Mesenchymal stem cell (in vitro differentiated cells and primary cell): ENCODE data around the gene VWA5B1.

Source experiments
- DNase-seq: peaks from one replicate; pipeline ENCODE4 v3.0.0-alpha.2; 2013
- H2AFZ ChIP-seq: one replicate; pipeline ENCODE4 v1.6.1; 2013; ENCODE audit warnings: low read depth, mild to moderate bottlenecking, control low read depth, inconsistent platforms, low read length, moderate library complexity
- H2AK5ac ChIP-seq: 2 replicates; pipeline ENCODE4 v1.6.1; 2013; ENCODE audit warnings: low read length, moderate library complexity, mild to moderate bottlenecking, inconsistent platforms; ENCODE audit not compliant: severe bottlenecking
- H2BK120ac ChIP-seq: one replicate; pipeline ENCODE4 v1.6.1; 2013; ENCODE audit warnings: low read depth, mild to moderate bottlenecking, inconsistent platforms, low read length, moderate library complexity
- H2BK12ac ChIP-seq, 2 experiments: one replicate each; pipeline ENCODE4 v1.6.1; 2013; ENCODE audit warnings: inconsistent platforms in 2 of 2, low read length in 2 of 2, mild to moderate bottlenecking in 2 of 2, moderate library complexity in 2 of 2, control low read depth in 1 of 2
- H2BK15ac ChIP-seq: one replicate; pipeline ENCODE4 v1.6.1; 2013; ENCODE audit warnings: mild to moderate bottlenecking, low read depth, inconsistent platforms; ENCODE audit not compliant: poor library complexity, severe bottlenecking
- H2BK5ac ChIP-seq: 2 replicates; pipeline ENCODE4 v1.6.1; 2013; ENCODE audit warnings: low read depth, mild to moderate bottlenecking, low read length, control low read depth, inconsistent platforms; ENCODE audit not compliant: poor library complexity, severe bottlenecking
- H3K14ac ChIP-seq, 2 experiments: one replicate each; pipeline ENCODE4 v1.6.1; 2013; ENCODE audit warnings: inconsistent platforms in 2 of 2, low read length in 2 of 2, control low read depth in 1 of 2, mild to moderate bottlenecking in 1 of 2, moderate library complexity in 1 of 2
- H3K18ac ChIP-seq, 2 experiments: one replicate each; pipeline ENCODE4 v1.6.1; 2013; ENCODE audit warnings: inconsistent platforms in 2 of 2, low read length in 2 of 2, control low read depth in 1 of 2, low read depth in 1 of 2, mild to moderate bottlenecking in 1 of 2
- H3K23ac ChIP-seq, 2 experiments: one replicate each; pipeline ENCODE4 v1.6.1; 2013; ENCODE audit warnings: inconsistent platforms in 2 of 2, low read length in 2 of 2, mild to moderate bottlenecking in 2 of 2, moderate library complexity in 2 of 2, control low read depth in 1 of 2
- H3K27ac ChIP-seq: 2 replicates; pipeline ENCODE4 v1.5.1; 2013; ENCODE audit warnings: mild to moderate bottlenecking, moderate library complexity, low read length, control low read depth, inconsistent platforms; ENCODE audit not compliant: poor library complexity, severe bottlenecking
- H3K27me3 ChIP-seq, 2 experiments: 2 replicates each; pipeline versions ENCODE4 v1.6.1 to v1.7.0; 2013; ENCODE audit warnings: low read length in 2 of 2, mild to moderate bottlenecking in 2 of 2, moderate library complexity in 2 of 2, control low read depth in 1 of 2, inconsistent platforms in 1 of 2; ENCODE audit not compliant: control insufficient read depth in 1 of 2, insufficient read depth in 1 of 2
- H3K36me3 ChIP-seq, 2 experiments: 2 replicates each; pipeline versions ENCODE4 v1.6.1 to v1.7.0; 2013; ENCODE audit warnings: low read length in 2 of 2, control low read depth in 1 of 2, inconsistent platforms in 1 of 2, low read depth in 1 of 2, mild to moderate bottlenecking in 1 of 2; ENCODE audit not compliant: insufficient read depth in 2 of 2, control insufficient read depth in 1 of 2
- H3K4ac ChIP-seq, 2 experiments: one replicate each; pipeline ENCODE4 v1.6.1; 2013; ENCODE audit warnings: inconsistent platforms in 2 of 2, low read length in 2 of 2, mild to moderate bottlenecking in 2 of 2, moderate library complexity in 2 of 2, control low read depth in 1 of 2, low read depth in 1 of 2
- H3K4me1 ChIP-seq: 2 replicates; pipeline ENCODE4 v1.6.1; 2013; ENCODE audit warnings: low read depth, low read length, control low read depth; ENCODE audit not compliant: control insufficient read depth, insufficient read depth
- H3K4me2 ChIP-seq: 2 replicates; pipeline ENCODE4 v1.6.1; 2013; ENCODE audit warnings: low read length, mild to moderate bottlenecking, inconsistent platforms; ENCODE audit not compliant: poor library complexity, severe bottlenecking
- H3K4me3 ChIP-seq, 2 experiments: 2 replicates each; pipeline versions ENCODE4 v1.5.1 to v1.7.0; 2013; ENCODE audit warnings: low read length in 2 of 2, mild to moderate bottlenecking in 2 of 2, control low read depth in 1 of 2, low read depth in 1 of 2; ENCODE audit not compliant: insufficient read depth in 1 of 2
- H3K79me1 ChIP-seq: replicated peaks from 2 replicates; pipeline ENCODE4 v1.6.1; 2013; ENCODE audit warnings: mild to moderate bottlenecking, control low read depth, low read length, inconsistent platforms; ENCODE audit not compliant: poor library complexity, severe bottlenecking
- H3K9ac ChIP-seq: 2 replicates; pipeline ENCODE4 v1.7.0; 2013; ENCODE audit warnings: mild to moderate bottlenecking, low read length, moderate library complexity
- H3K9me3 ChIP-seq: 2 replicates; pipeline ENCODE4 v1.7.0; 2013; ENCODE audit warnings: mild to moderate bottlenecking, low read length; ENCODE audit not compliant: control insufficient read depth
- H4K8ac ChIP-seq: one replicate; pipeline ENCODE4 v1.6.1; 2013; ENCODE audit warnings: inconsistent platforms, mild to moderate bottlenecking, low read length, moderate library complexity
- H4K91ac ChIP-seq: one replicate; pipeline ENCODE4 v1.6.1; 2013; ENCODE audit warnings: mild to moderate bottlenecking, low read length, inconsistent platforms
- WGBS: methylation state at CpG from one replicate; pipeline ENCODE4 v1.1.7; 2013; ENCODE audit warnings: mixed read lengths; 5-methylcytosine and 5-hydroxymethylcytosine counted together

The VWA5B1 gene

DNA sequence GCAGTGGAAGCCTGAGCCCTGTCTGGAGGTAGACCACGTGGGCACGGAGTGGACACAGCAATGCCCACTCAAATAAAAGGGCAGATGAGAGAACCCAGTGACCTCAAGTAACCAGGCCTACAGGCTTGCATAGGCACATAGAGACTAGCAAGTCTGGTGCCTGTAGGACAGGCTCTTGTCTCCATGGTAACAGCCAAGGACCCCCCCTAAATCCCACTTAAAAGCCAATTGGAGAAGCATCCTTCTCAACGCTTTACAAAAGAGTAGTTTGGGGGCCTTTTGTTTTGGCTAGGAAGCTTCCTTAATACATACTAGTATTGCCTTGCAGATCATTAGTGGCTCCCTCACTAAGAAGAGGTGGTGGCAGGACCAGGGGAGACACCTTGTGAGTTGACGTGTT is 63.9 kb downstream of the VWA5B1 start:
- H3K36me3 ChIP-seq: no peaks in the 10 kb centered on the region
- no peak overlapping the region for H3K27ac ChIP-seq
- H3K9me3 ChIP-seq: no peaks in the 10 kb centered on the region
- H2AFZ ChIP-seq: no peak overlapping the region
- no peak overlapping the region for H2AK5ac ChIP-seq
- no peak overlapping the region for H3K14ac ChIP-seq
- H3K4me1 ChIP-seq: peaks cover 5% of the 10 kb centered on the region
- H2BK120ac ChIP-seq: no peak overlapping the region
- no peak overlapping the region for H3K4me3 ChIP-seq
- H3K4me2 ChIP-seq: no peak overlapping the region
- no peak overlapping the region for H4K8ac ChIP-seq
- no peak for DNase-seq
- WGBS: 72% methylated on average over 3 of the region's 4 CpGs
- H4K91ac ChIP-seq: no peak overlapping the region
- H3K27me3 ChIP-seq: peaks cover 54 to 70% of the 10 kb centered on the region in 2 experiments
- H2BK15ac ChIP-seq: no peak overlapping the region
- H3K23ac ChIP-seq: no peak overlapping the region
- no peak overlapping the region for H3K18ac ChIP-seq
- H3K9ac ChIP-seq: no peak overlapping the region
- no peaks in the 10 kb centered on the region for H3K79me1 ChIP-seq
- no peak overlapping the region for H2BK5ac ChIP-seq
- H3K4ac ChIP-seq: no peak overlapping the region
- no peak overlapping the region for H2BK12ac ChIP-seq

DNA sequence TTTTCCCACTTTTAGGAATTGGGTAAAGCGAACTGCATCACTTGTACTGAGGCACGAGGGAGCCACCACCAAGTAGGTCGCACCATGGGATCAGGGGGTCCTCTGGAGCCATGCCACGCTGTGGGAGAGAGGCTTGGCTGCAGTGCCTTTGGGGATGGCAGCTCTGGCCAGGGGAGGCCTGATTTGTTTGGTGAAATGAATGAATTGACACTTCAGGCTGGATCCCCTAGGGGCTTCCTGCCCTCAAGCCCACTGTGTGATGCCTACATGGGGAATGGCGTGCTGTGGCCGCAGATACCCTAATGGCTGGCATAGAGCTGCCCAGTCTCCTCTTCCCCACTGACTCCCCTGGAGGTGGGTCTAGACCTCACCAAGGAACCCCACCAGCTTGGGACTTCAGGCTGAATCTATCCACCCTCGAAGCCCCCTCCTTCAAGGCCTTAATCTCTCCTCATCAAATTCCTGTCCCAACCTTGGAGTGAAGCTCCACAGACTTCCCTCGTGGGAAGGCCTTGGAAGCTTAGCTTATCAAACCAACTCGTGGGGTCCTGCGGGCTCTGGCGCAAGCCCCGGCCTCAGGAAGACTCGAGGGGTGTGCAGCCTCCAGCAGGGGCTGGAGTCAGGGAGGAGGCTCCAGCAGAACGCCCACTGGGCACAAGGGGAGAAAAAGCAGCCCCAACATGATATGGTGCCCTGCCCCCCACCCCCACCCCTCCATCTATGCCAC is 64.6 kb downstream of the VWA5B1 start:
- Histone ChIP-seq H2BK5ac (no peak overlapping the region), H3K79me1 (no peaks in the 10 kb centered on the region), H3K4me2 (no peak overlapping the region), H3K27ac (no peak overlapping the region), H2BK12ac (no peak overlapping the region), H3K23ac (no peak overlapping the region), H3K18ac (no peak overlapping the region), H3K36me3 (no peaks in the 10 kb centered on the region), H2BK120ac (no peak overlapping the region), H2AFZ (no peak overlapping the region), H4K91ac (no peak overlapping the region), H3K4ac (no peak overlapping the region), H3K9me3 (no peaks in the 10 kb centered on the region), H4K8ac (no peak overlapping the region), H3K14ac (no peak overlapping the region), H3K9ac (no peak overlapping the region), H3K4me1 (peaks cover 5% of the 10 kb centered on the region), H2AK5ac (no peak overlapping the region), H2BK15ac (no peak overlapping the region), H3K27me3 (peaks cover 59 to 74% of the 10 kb centered on the region in 2 experiments), H3K4me3 (no peak overlapping the region)
- 80% methylated on average over 14 of the region's 14 CpGs for WGBS
- no peak for DNase-seq

DNA sequence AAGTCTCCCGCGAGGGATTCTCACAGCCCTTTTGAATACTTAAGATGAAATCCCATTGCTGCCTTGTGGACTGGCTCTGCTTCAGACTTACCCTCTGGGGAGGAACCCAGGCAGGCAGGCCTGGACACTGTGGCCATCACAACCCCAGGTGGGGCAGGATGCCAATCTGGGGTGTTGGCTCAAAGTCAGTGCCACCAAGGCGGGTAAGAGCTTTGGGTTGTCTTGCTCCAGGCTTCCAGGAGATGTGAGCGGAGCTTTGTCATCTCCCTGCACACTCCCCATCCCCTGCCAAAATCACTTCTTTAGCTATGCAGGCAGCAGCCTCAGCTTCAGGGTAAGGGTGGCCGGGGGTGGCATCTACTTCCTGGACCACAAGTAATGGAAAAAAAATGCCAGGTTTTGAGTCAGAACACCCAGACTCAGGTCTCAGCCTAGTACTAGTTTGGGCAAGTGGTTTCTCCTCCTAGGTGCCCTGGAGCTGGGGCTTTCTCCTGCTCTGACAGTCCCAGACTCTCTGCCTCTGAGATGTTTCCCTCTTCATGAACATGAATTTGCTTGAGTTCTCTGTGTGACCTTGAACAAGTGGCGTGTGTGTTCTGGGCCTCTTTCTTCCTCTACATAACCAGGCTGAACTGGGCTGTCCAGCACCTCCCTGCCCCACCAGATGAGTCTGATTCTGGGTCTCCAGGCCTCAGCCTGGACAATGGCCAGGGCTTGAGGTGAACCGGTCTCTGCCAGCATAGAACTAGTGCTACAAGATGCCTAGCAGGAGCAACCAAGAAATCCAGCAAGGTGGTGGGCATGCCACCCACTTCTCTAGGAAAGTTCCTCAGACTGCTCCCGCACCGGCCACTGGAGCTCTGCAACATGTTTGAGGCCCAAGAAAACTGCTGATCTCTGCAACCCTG is 65.4 kb downstream of the VWA5B1 start:
- H3K4me1 ChIP-seq: peaks cover 5% of the 10 kb centered on the region
- no peak for DNase-seq
- H3K23ac ChIP-seq: no peak overlapping the region
- H4K91ac ChIP-seq: no peak overlapping the region
- H3K4me2 ChIP-seq: no peak overlapping the region
- no peaks in the 10 kb centered on the region for H3K36me3 ChIP-seq
- WGBS: 67% methylated on average over 9 of the region's 9 CpGs
- no peak overlapping the region for H2AFZ ChIP-seq
- no peak overlapping the region for H2BK5ac ChIP-seq
- H3K9ac ChIP-seq: no peak overlapping the region
- H4K8ac ChIP-seq: no peak overlapping the region
- H3K9me3 ChIP-seq: no peaks in the 10 kb centered on the region
- H3K18ac ChIP-seq: no peak overlapping the region
- no peak overlapping the region for H3K4me3 ChIP-seq
- peaks cover 60 to 78% of the 10 kb centered on the region in 2 experiments for H3K27me3 ChIP-seq
- no peak overlapping the region for H2BK12ac ChIP-seq
- no peak overlapping the region for H3K14ac ChIP-seq
- H2BK120ac ChIP-seq: no peak overlapping the region
- H3K4ac ChIP-seq: no peak overlapping the region
- H3K27ac ChIP-seq: no peak overlapping the region
- no peak overlapping the region for H2AK5ac ChIP-seq
- no peak overlapping the region for H2BK15ac ChIP-seq
- no peaks in the 10 kb centered on the region for H3K79me1 ChIP-seq

DNA sequence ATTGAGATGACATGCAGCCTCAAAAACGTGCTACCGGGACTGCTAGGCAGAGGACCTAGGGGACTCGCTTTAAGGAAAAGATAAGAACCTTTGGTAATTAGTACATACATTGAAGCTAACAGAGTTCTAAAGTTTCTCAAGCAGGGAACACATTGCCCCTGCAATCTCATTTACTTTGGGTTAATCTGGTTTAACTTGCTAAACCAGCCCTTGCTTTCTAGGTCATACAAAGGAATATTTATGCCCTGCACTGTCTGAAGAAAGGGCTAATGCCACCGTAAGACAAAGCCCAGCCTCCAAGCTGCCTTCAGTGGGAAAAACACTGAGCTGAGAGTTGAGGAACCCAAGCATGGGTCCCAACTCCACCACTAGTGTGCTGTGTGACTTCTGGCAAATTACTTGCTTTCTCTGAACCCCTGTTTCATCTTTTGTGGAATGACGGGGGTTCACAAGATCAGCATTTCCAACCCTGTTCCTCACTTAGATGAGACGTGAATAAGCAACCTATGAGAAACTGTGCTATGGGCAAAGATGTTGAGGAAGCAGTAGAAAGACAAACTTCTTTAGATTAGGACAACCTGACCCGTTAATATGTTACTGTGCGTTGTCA is 66.3 kb downstream of the VWA5B1 start:
- no peak for DNase-seq

More for the DNA sequence above, 66.3 kb downstream of the VWA5B1 start:
- WGBS: 74% methylated on average over 8 of the region's 8 CpGs
- Histone ChIP-seq H3K4ac (no peak overlapping the region), H2BK120ac (no peak overlapping the region), H2BK12ac (no peak overlapping the region), H3K9me3 (no peaks in the 10 kb centered on the region), H3K23ac (no peak overlapping the region), H2BK15ac (no peak overlapping the region), H3K27me3 (peaks cover 66 to 85% of the 10 kb centered on the region in 2 experiments), H4K91ac (no peak overlapping the region), H2AFZ (no peak overlapping the region), H4K8ac (no peak overlapping the region), H3K27ac (no peak overlapping the region), H3K18ac (no peak overlapping the region), H3K14ac (no peak overlapping the region), H3K4me3 (no peak overlapping the region), H3K9ac (no peak overlapping the region), H3K79me1 (no peaks in the 10 kb centered on the region), H3K36me3 (no peaks in the 10 kb centered on the region), H2AK5ac (no peak overlapping the region), H3K4me2 (no peak overlapping the region), H2BK5ac (no peak overlapping the region), H3K4me1 (peaks cover 5% of the 10 kb centered on the region)
